ENCODE results near the gene ELP4. TPM values are rescaled to one million over a fixed set of nuclear protein-coding genes. Genes with fewer than 3 reads are reported as not detected.

The ELP4 gene
- total and polyA plus RNA-seq, 2 experiments from 2014 or later = 16.6 to 28.7 TPM

- H3K4me3 ChIP-seq = no peak overlapping the region
- no peaks in the 10 kb centered on the region for H3K4me1 ChIP-seq (ENCODE audit: low read depth)
- no peak for TF ChIP-seq CTCF (IDR thresholded peaks at IDR 0.05; ENCODE audit: low read depth, low read length)
- DNase-seq (ENCODE audit: low read depth in 1 of 2, low spot score in 1 of 2) = no peak
- no peaks in the 10 kb centered on the region for H3K9me3 ChIP-seq (ENCODE audit: low read depth)
- peaks cover 99% of the 10 kb centered on the region for H3K27me3 ChIP-seq
- no peaks in the 10 kb centered on the region for H3K36me3 ChIP-seq
- no peak overlapping the region for H3K27ac ChIP-seq
These were observed 282.9 kb downstream of the ELP4 start for GRCh38 chr11:31792456-31792855.

- no peak overlapping the region for H3K27ac ChIP-seq
- H3K36me3 ChIP-seq = no peaks in the 10 kb centered on the region
- H3K9me3 ChIP-seq (ENCODE audit: low read depth) = no peaks in the 10 kb centered on the region
- no peak for TF ChIP-seq CTCF (IDR thresholded peaks at IDR 0.05; ENCODE audit: low read depth, low read length)
- H3K27me3 ChIP-seq = peaks cover 99% of the 10 kb centered on the region
- no peak overlapping the region for H3K4me3 ChIP-seq
- no peak for DNase-seq (ENCODE audit: low read depth in 1 of 2, low spot score in 1 of 2)
- no peaks in the 10 kb centered on the region for H3K4me1 ChIP-seq (ENCODE audit: low read depth)
These were observed 283.7 kb downstream of the ELP4 start for GRCh38 chr11:31793264-31793663.

- H3K27ac ChIP-seq = no peak overlapping the region
- no peak for DNase-seq (ENCODE audit: low read depth in 1 of 2, low spot score in 1 of 2)
- H3K9me3 ChIP-seq (ENCODE audit: low read depth) = no peaks in the 10 kb centered on the region
- H3K4me3 ChIP-seq = no peak overlapping the region
- no peaks in the 10 kb centered on the region for H3K36me3 ChIP-seq
- TF ChIP-seq CTCF (IDR thresholded peaks at IDR 0.05; ENCODE audit: low read depth, low read length) = no peak
- peaks cover 99% of the 10 kb centered on the region for H3K27me3 ChIP-seq
- H3K4me1 ChIP-seq (ENCODE audit: low read depth) = no peaks in the 10 kb centered on the region
These were observed 285.0 kb downstream of the ELP4 start for GRCh38 chr11:31794548-31794947.

GRCh38 chr11:31795706-31796498 lies 286.3 kb downstream of the ELP4 start:
- Histone ChIP-seq H3K36me3 (no peaks in the 10 kb centered on the region), H3K4me1 (ENCODE audit: low read depth) (no peaks in the 10 kb centered on the region)

GRCh38 chr11:31796499-31797189 lies 287.1 kb downstream of the ELP4 start:
- Histone ChIP-seq H3K36me3 (no peaks in the 10 kb centered on the region), H3K27ac (no peak overlapping the region)

More at GRCh38 chr11:31795706-31796498, 286.3 kb downstream of the ELP4 start:
- DNase-seq (ENCODE audit: low read depth in 1 of 2, low spot score in 1 of 2) = no peak
- no peak overlapping the region for H3K27ac ChIP-seq
- no peak overlapping the region for H3K4me3 ChIP-seq
- no peaks in the 10 kb centered on the region for H3K9me3 ChIP-seq (ENCODE audit: low read depth)
- peaks cover 100% of the 10 kb centered on the region for H3K27me3 ChIP-seq
- no peak for TF ChIP-seq CTCF (IDR thresholded peaks at IDR 0.05; ENCODE audit: low read depth, low read length)

More at GRCh38 chr11:31796499-31797189, 287.1 kb downstream of the ELP4 start:
- Histone ChIP-seq H3K27me3 (peaks cover 100% of the 10 kb centered on the region), H3K9me3 (ENCODE audit: low read depth) (no peaks in the 10 kb centered on the region), H3K4me1 (ENCODE audit: low read depth) (no peaks in the 10 kb centered on the region), H3K4me3 (no peak overlapping the region)
- no peak for TF ChIP-seq CTCF (IDR thresholded peaks at IDR 0.05; ENCODE audit: low read depth, low read length)
- DNase-seq (ENCODE audit: low read depth in 1 of 2, low spot score in 1 of 2) = no peak

Measured in cardiac muscle cell (in vitro differentiated cells and primary cell).